ENCODE data around the gene FAM177B.

GRCh38 chr1:222736470-222736869 lies 532 bp upstream of the FAM177B start:
- TF ChIP-seq, protein P1, sequence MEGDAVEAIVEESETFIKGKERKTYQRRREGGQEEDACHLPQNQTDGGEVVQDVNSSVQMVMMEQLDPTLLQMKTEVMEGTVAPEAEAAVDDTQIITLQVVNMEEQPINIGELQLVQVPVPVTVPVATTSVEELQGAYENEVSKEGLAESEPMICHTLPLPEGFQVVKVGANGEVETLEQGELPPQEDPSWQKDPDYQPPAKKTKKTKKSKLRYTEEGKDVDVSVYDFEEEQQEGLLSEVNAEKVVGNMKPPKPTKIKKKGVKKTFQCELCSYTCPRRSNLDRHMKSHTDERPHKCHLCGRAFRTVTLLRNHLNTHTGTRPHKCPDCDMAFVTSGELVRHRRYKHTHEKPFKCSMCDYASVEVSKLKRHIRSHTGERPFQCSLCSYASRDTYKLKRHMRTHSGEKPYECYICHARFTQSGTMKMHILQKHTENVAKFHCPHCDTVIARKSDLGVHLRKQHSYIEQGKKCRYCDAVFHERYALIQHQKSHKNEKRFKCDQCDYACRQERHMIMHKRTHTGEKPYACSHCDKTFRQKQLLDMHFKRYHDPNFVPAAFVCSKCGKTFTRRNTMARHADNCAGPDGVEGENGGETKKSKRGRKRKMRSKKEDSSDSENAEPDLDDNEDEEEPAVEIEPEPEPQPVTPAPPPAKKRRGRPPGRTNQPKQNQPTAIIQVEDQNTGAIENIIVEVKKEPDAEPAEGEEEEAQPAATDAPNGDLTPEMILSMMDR (IDR thresholded peaks at IDR 0.05), result no peak
- TF ChIP-seq POLR2A (IDR thresholded peaks at IDR 0.05), result no peak
